Keratinocyte (primary cell): ENCODE data around the gene GPS1.

Source experiments
- EZH2 ChIP-seq: IDR thresholded peaks from one replicate; pipeline ENCODE4 v1.6.1; 2012; ENCODE audit warnings: inconsistent platforms, mild to moderate bottlenecking, low read length, moderate library complexity
- TF ChIP-seq, protein P1 (sequence below), 3 experiments: IDR thresholded peaks in 1 of 3; conservative IDR thresholded peaks in 1 of 3; optimal IDR thresholded peaks in 1 of 3; 2 replicates in 2 of 3; 3 replicates in 1 of 3; pipeline versions ENCODE3 to v1.5.1; 2011; ENCODE audit warnings: low read length in 3 of 3, mild to moderate bottlenecking in 3 of 3, moderate library complexity in 2 of 3, control low read depth in 1 of 3, inconsistent platforms in 1 of 3; ENCODE audit not compliant: insufficient read depth in 2 of 3; ENCODE audit errors: extremely low read depth in 1 of 3

DNA sequence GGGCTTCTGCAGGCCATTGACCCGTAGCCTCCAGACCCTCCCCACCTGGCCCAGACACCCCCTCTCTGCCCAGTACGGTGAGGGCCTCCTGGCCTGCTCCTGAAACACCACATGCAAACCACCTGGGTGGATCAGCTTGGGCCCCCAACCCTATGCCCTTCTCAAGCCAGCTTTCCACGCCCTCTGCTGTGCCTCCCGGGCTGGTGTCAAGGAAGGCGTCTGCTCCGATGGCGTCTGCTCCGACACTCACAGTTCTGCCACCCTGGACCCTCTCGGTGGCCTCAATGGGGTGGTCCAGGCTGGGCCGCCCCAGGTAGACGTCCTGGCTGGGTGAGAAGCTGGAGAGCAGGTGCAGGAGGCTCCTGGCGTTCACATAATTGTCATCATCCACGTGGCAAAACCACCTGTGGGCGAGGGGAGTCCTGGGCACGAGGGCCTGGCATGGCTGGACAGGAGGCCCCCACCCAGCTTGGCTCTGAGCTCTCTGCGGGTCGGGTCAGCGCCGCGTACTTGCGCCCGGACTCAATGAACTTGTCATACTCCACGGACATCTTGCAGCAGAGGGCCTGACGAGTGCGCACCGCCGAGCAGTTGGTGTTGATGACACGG, 1.4 kb upstream of the GPS1 start:
- TF ChIP-seq, protein P1, sequence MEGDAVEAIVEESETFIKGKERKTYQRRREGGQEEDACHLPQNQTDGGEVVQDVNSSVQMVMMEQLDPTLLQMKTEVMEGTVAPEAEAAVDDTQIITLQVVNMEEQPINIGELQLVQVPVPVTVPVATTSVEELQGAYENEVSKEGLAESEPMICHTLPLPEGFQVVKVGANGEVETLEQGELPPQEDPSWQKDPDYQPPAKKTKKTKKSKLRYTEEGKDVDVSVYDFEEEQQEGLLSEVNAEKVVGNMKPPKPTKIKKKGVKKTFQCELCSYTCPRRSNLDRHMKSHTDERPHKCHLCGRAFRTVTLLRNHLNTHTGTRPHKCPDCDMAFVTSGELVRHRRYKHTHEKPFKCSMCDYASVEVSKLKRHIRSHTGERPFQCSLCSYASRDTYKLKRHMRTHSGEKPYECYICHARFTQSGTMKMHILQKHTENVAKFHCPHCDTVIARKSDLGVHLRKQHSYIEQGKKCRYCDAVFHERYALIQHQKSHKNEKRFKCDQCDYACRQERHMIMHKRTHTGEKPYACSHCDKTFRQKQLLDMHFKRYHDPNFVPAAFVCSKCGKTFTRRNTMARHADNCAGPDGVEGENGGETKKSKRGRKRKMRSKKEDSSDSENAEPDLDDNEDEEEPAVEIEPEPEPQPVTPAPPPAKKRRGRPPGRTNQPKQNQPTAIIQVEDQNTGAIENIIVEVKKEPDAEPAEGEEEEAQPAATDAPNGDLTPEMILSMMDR (optimal IDR thresholded peaks at IDR 0.05 in 1 of 3, IDR thresholded peaks at IDR 0.05 in 1 of 3, conservative IDR thresholded peaks at IDR 0.05 in 1 of 3; ENCODE audit: extremely low read depth in 1 of 3, insufficient read depth in 2 of 3, low read length in 3 of 3), result no peak
- TF ChIP-seq EZH2, result no peak
